ENCODE data around the gene ANXA1. TPM values are rescaled to one million over a fixed set of nuclear protein-coding genes. Genes with fewer than 3 reads are reported as not detected.

Gene ANXA1
- total RNA-seq, 1 donor from 2014 or later: 1.1 TPM

- DNase-seq (ENCODE audit: low spot score, unreplicated experiment): no peak
- Mint-ChIP-seq H3K4me1 (ENCODE audit: low read depth) (no peaks in the 10 kb centered on the region), H3K36me3 (ENCODE audit: insufficient read depth) (no peaks in the 10 kb centered on the region), H3K27ac (no peak overlapping the region), H3K9me3 (ENCODE audit: low read depth) (no peaks in the 10 kb centered on the region), H3K27me3 (peaks cover 93% of the 10 kb centered on the region), H3K4me3 (ENCODE audit: low read depth) (no peak overlapping the region)
- TF ChIP-seq, protein P1, sequence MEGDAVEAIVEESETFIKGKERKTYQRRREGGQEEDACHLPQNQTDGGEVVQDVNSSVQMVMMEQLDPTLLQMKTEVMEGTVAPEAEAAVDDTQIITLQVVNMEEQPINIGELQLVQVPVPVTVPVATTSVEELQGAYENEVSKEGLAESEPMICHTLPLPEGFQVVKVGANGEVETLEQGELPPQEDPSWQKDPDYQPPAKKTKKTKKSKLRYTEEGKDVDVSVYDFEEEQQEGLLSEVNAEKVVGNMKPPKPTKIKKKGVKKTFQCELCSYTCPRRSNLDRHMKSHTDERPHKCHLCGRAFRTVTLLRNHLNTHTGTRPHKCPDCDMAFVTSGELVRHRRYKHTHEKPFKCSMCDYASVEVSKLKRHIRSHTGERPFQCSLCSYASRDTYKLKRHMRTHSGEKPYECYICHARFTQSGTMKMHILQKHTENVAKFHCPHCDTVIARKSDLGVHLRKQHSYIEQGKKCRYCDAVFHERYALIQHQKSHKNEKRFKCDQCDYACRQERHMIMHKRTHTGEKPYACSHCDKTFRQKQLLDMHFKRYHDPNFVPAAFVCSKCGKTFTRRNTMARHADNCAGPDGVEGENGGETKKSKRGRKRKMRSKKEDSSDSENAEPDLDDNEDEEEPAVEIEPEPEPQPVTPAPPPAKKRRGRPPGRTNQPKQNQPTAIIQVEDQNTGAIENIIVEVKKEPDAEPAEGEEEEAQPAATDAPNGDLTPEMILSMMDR (IDR thresholded peaks at IDR 0.05; ENCODE audit: unreplicated experiment): no peak
Observed at GRCh38 chr9:73154722-73155121, 3.1 kb downstream of the ANXA1 start.

DNA sequence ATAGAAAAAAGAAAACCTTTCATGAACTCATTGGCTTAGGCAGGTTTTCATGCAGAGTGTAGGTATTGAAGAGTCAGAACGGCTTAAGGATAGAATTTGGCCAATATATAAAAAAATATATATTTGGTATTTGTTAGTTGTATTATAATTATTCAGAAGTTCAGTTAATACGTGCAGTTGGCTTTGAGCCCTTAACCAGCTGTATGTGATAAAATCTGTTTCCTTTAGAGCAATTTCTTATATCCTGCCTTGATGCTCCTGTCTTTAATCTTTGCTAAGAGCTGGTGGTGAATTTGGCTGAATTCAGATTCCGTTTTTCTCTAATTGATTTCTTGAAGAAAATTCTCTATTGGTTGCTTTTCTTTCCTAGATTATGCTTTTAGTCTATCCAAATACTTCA is 3.7 kb downstream of the ANXA1 start:
- no peak overlapping the region for H3K27ac Mint-ChIP-seq
- H3K9me3 Mint-ChIP-seq (ENCODE audit: low read depth): no peaks in the 10 kb centered on the region
- DNase-seq (ENCODE audit: low spot score, unreplicated experiment): no peak
- TF ChIP-seq, protein P1 (IDR thresholded peaks at IDR 0.05; ENCODE audit: unreplicated experiment): no peak
- peaks cover 93% of the 10 kb centered on the region for H3K27me3 Mint-ChIP-seq
- H3K36me3 Mint-ChIP-seq (ENCODE audit: insufficient read depth): no peaks in the 10 kb centered on the region
- no peak overlapping the region for H3K4me3 Mint-ChIP-seq (ENCODE audit: low read depth)
- no peaks in the 10 kb centered on the region for H3K4me1 Mint-ChIP-seq (ENCODE audit: low read depth)

- Mint-ChIP-seq H3K27me3 (peaks cover 95% of the 10 kb centered on the region), H3K36me3 (ENCODE audit: insufficient read depth) (no peaks in the 10 kb centered on the region), H3K27ac (no peak overlapping the region)
Observed at GRCh38 chr9:73155968-73156864, 4.6 kb downstream of the ANXA1 start.

GRCh38 chr9:73156865-73157187 is 5.2 kb downstream of the ANXA1 start:
- no peaks in the 10 kb centered on the region for H3K9me3 Mint-ChIP-seq (ENCODE audit: low read depth)
- TF ChIP-seq, protein P1 (IDR thresholded peaks at IDR 0.05; ENCODE audit: unreplicated experiment): no peak
- DNase-seq (ENCODE audit: low spot score, unreplicated experiment): no peak
- H3K36me3 Mint-ChIP-seq (ENCODE audit: insufficient read depth): no peaks in the 10 kb centered on the region
- no peak overlapping the region for H3K27ac Mint-ChIP-seq
- peaks cover 95% of the 10 kb centered on the region for H3K27me3 Mint-ChIP-seq
- no peak overlapping the region for H3K4me3 Mint-ChIP-seq (ENCODE audit: low read depth)
- no peaks in the 10 kb centered on the region for H3K4me1 Mint-ChIP-seq (ENCODE audit: low read depth)

More at GRCh38 chr9:73155968-73156864, 4.6 kb downstream of the ANXA1 start:
- TF ChIP-seq, protein P1 (IDR thresholded peaks at IDR 0.05; ENCODE audit: unreplicated experiment): no peak
- no peak for DNase-seq (ENCODE audit: low spot score, unreplicated experiment)
- Mint-ChIP-seq H3K4me3 (ENCODE audit: low read depth) (no peak overlapping the region), H3K4me1 (ENCODE audit: low read depth) (no peaks in the 10 kb centered on the region), H3K9me3 (ENCODE audit: low read depth) (no peaks in the 10 kb centered on the region)

DNA sequence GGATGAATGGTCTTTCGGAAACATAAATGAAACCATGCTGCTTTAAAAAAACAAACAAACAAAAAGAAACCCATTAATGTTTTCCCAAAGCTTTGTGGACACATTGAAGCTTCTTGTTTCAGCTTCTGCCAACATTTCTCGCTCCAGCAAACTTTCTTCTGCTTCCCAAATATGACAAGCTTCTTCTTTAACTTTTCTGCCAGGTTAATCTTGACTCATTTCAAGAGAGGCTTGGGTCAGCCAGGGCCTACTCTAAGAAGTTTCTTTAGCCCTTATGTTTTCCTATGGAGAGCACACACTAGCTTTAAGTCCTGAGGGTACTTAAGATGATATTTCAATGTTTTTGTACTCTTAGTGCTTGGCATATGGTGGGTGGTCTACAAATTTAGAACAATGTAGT is 6.1 kb downstream of the ANXA1 start:
- Mint-ChIP-seq H3K36me3 (ENCODE audit: insufficient read depth) (no peaks in the 10 kb centered on the region), H3K9me3 (ENCODE audit: low read depth) (no peaks in the 10 kb centered on the region), H3K27ac (no peak overlapping the region), H3K4me3 (ENCODE audit: low read depth) (no peak overlapping the region), H3K4me1 (ENCODE audit: low read depth) (no peaks in the 10 kb centered on the region), H3K27me3 (peaks cover 93% of the 10 kb centered on the region)
- DNase-seq (ENCODE audit: low spot score, unreplicated experiment): no peak
- TF ChIP-seq, protein P1 (IDR thresholded peaks at IDR 0.05; ENCODE audit: unreplicated experiment): no peak
